HS-27A (cell line): ENCODE data around the gene DSTYK.

Experiments used
- DNase-seq: peaks from one replicate; pipeline ENCODE4 v3.0.0-alpha.2; 2012; ENCODE audit warnings: low read depth, missing footprints

Gene DSTYK

DNA sequence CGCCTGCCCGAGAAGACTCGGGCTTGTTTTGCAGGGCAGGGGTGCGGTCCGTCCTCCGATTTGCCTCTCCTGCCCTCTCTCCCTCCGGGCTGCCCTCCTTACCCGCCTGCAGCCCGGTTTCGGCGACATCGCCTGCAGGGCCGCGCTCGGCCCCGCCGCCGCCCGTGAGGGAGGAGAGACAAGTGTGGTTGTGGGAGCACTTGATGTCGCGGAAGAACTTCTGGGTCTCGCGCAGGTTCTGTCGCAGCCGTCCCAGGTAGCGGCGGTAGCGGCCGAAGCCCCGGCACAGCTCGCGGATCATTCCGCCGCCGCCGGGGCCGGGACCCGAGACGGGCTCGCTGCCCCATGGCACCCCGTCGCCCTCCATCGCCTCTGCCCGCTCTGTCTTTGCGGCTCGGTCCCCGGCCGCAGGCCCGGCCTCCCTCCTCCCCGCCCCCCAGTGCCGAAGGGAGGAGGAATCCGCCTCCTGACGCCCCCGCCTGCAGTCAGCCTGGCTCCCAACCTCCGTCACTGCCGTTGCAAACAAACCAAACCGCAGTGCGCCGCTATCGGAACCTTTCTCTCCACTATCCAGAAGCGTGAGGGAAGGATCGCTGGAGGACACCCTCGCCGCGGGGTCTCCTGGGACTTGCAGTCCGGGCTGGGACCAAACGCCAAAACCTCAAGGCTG lies at the start of gene DSTYK:
DSTYK (minus strand) TSS at position 534 of the 670 bp plus-strand sequence; CDS start at position 367, 167 bp downstream.
- DNase-seq = peak; percentile 84

- no peak for DNase-seq
Observed at GRCh38 chr1:205259998-205260397, 48.5 kb upstream of the DSTYK start.

DNA sequence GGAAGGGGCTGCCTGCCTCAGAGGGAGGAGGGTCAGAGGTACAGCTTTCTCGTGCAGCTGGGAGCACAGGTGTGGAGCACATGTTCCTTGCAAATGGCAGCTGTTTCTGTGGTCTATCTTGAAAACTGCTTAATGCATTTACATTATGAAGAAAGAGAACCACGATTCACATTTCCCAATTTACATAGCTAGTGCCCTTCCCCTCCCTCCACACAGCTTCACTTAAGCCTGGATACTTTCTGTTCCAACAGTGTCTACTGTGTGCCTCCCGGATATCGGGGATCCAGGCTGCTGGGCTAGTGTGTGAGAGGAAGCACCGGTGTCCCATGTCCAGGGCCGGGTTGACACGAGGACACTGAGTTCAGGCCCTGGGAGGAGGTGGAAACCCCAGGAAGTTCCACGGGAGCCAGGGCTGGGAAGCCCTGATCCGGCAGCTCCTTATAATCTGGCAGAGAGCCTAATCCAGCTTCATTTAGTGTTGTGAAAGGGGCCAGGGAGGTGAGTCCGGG lies 47.9 kb upstream of the DSTYK start:
- DNase-seq = no peak

DNA sequence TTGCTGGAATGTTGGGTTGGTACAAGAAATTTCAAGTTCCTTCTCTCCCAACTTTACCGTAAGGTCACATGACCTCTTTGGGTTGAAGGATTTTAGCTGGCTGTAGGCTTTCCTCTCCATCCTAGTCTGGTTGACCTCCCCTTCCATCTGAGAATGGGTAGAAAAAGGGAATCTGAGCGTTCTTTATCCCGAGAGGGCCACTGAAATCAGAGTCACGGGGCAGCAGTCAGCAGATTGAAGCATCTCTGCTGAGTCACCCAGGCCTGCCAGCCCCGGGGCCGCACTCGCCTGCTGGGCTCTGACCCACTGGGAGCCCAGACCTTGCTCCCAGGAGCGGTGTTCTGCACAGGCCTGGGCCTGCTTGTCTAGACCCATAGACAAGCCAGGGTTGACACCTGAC lies 47.2 kb upstream of the DSTYK start:
- no peak for DNase-seq

GRCh38 chr1:205258261-205258691 lies 46.8 kb upstream of the DSTYK start:
- no peak for DNase-seq

- DNase-seq = no peak
Observed at GRCh38 chr1:205257735-205258134, 46.2 kb upstream of the DSTYK start.

DNA sequence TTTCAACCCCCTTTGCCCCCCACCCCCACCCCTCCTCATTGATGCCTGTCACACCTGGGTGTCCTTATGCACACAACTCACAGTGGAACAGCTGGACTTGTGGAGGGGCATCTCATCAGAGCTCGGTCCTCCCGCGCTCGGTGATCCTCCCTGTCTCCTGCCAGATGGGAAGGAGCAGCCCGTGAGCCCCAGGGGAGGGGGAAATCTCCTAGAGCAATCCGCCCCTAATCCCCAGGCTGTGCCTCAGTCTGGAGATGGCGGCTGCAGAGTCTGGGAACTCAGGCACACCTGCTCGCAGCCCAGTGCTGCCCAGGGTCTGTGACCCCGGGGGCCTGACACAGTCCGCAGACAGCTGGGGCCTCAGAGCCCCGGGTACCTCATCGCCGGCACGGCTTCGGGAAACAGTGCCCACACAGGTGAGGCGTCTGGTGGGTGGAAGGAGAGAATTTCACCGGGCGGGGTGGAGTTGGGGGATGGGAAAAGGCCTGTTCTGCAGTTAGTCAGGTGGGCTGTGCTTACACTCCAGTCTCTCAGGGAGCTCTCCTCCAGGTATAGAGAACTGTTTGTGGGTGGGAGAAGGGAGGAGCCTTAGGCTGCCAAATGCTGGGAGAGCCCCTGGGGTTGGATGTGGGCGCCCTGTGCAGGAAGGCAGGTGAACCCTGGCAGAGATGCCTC lies 45.6 kb upstream of the DSTYK start:
- DNase-seq = no peak

GRCh38 chr1:205255941-205256780 lies 44.7 kb upstream of the DSTYK start:
- peak; percentile 43 for DNase-seq

DNA sequence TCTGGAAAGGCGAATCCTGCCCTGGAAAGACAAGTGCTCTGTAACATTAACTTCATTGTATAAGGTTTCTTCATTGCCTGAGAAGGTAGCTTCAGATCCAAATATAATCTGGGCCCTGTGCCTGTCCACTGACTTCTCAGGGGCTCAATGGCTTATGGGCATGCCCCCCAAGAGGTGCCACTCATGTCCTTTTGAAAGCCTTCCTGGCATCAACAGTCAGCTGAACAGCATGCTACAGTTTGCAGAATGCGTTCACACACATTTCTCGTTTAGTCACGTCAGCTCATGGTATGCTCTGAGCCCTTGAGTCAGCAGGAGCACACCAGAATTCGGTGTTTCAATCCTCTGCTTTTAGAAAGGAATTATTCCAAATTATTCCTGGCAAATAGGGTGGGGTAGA lies 40.1 kb upstream of the DSTYK start:
- no peak for DNase-seq

- no peak for DNase-seq
Observed at GRCh38 chr1:205250699-205251098, 39.2 kb upstream of the DSTYK start.

DNA sequence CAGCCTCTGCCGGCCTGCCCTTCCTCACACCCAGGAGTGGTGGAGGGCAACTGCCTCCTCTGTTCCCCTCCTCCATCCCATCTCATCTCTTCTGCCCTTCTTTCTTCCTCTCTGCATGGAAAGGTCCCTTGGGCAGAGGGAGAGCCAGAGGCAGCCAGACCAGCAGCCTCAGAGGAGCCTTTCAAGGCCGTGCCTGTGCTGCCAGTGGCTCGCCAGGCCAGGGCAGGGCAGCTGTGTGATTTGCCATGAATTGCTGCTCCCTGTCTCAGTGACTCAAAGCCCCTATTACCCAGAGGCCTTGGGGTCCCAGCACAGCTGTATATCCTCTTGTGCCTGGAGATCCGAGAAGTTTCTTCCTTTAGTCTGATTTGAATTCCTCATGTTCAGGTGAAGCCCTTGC lies 38.1 kb upstream of the DSTYK start:
- DNase-seq = no peak

DNA sequence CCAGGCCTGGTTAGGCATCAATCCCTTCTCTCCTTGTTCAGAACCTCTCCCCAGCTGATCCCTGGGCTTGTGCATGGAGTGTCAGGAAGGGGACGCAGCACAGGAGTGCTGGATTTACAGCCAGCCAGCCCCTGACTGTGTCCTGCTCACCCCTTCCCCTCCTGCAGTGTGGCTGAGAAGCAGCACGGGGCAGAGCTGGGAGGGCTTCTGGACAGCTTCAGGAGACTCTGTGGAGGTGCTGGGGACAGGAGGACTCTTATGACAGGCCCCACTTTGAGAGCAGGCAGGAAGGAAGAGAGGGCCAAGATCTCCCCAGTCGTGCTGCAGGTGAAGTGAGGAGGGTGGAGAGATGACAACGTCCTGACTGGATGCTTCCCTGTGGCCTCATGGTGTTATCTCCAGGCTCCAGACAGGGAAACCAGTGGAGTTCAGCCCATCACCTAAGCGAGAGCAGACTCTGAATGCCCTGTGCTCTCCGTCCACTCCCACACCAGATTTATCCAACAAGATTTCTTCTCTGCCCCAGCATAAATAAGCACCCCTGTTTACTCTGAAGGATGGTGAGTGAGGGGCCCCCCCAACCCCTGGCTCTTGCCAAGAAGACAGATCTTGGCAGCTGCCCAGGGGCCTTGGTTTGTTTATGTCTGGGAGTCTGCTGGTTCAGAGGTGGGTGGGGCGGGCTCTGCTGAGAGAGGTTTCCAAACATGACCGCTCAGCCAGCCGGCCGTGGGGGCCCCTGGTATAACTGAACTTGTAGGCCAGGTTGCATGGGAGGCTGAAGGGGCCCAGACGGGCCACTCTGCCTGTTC lies 37.5 kb upstream of the DSTYK start:
- DNase-seq = no peak

DNA sequence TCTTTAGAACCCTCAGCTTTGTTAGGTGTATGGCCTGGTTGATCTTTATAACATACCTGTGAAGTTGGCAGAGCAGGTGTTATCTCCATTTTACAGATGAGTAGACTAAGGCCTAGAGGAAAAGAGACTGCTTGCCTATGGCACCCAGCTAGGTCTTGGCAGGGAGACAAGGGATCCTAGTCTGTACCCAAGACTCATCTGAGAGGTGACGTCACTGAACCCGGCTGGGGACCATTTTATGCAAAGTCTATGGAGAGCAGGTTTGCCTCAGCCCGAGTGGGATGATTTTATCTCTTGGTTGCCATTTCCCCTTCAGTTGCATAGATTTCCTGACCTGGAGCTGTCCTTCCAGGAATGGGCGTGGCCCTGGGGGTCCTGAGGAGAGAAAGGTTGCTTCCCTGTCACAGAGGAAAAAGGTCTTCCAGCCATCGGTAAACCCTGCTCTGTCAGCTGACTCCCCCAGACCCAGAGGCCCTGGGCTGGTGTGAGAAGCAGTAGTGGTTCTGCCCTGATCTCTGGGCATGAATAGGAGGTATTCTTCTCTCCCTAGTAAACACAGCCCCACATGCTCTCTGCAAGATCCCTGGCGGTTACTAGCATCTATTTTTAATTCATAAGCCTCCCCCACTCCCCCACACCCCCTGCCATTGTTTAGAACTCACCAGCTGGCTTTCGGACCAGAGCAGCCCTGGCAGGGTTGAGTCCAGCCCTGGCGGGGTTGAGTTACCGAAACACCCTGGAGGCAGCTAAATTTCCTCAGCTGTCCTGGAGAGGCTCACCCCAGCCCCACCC lies 35.8 kb upstream of the DSTYK start:
- no peak for DNase-seq

GRCh38 chr1:205246351-205247119 lies 35.0 kb upstream of the DSTYK start:
- DNase-seq = no peak

DNA sequence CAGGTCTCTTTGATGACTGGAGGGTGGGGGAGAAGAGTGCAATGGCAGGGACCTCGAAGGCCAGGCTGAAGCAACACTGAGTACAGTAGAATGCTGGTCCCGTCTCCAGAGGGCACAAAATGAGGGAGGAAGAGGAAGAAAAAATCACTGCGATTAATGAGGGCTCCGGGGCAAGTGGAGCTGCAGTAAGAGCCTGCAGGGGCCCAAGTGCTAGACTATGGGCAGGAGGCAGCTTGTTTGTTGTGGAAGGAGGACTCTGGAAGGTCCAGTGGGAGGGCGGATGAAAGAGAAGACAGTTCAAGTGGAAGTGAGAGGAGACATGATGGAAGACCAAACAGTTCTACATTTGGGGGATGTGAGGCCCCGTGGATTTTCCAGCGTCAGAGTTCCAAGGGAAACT lies 33.6 kb upstream of the DSTYK start:
- no peak for DNase-seq

- DNase-seq = no peak
Observed at GRCh38 chr1:205244384-205244783, 32.9 kb upstream of the DSTYK start.

- DNase-seq = no peak
Observed at GRCh38 chr1:205243350-205244191, 32.1 kb upstream of the DSTYK start.

GRCh38 chr1:205241366-205242030 lies 30.0 kb upstream of the DSTYK start:
- DNase-seq = no peak

DNA sequence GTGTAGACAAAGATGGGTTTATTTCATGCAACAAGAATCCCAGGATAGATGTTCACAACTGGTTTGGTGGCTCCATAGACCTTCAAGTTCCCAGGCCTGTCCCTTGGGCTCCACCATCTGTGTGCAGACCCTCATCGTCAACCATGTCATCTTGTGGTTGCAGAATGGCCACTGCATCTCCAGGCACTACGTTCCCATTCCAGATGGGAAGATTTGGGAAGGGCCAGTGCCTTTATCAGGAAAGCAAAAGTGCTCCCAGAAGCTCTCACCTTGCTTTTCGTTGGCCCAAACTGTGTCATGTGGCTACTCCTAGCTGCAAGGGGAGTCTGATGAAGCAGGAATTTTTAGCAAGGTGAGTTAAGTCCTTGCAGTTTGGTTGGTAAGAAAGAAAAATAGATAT lies 29.1 kb upstream of the DSTYK start:
- no peak for DNase-seq
